ENCODE measurements around the gene ZNF382.

ZNF382 gene

DNA sequence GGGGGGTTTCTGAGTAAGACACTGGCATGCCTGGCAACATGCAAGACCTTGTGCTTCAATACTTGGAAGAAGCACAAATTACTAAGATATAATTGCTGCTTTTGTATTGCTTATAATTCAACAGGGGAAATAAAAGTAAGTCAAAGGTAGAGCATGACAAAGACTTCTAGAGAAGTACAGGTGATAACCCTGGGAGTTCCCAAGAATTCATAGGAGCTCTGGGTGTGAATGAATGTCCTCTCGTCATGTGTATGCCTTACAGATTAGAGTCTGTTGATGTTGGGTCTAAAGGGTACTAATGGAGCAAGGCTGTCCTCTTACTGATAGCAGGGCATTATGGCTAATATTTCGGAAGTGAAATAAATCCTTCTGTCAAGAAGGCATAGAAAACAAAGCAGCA, 69.1 kb downstream of the ZNF382 start:
- TF ChIP-seq CTCF (IDR thresholded peaks at IDR 0.05; ENCODE audit: low read depth, low read length) = no peak
- no peak for DNase-seq (ENCODE audit: low read depth, low spot score)

GRCh38 chr19:36679455-36679854, 74.3 kb downstream of the ZNF382 start:
- no peak overlapping the region for H3K4me3 ChIP-seq (ENCODE audit: low read depth, low read length)
- no peak for DNase-seq (ENCODE audit: low read depth, low spot score)
- in situ Hi-C loops (cut with HindIII; ENCODE audit: low sequenced_read_pairs) = no loop called here
- no peak for TF ChIP-seq CTCF (IDR thresholded peaks at IDR 0.05; ENCODE audit: low read depth, low read length)

More for the DNA sequence above, 69.1 kb downstream of the ZNF382 start:
- in situ Hi-C loops (cut with HindIII; ENCODE audit: low sequenced_read_pairs) = no loop called here
- H3K4me3 ChIP-seq (ENCODE audit: low read depth, low read length) = no peak overlapping the region

Data from astrocyte of the spinal cord (primary cell).